Measurements from ENCODE around the gene PTPRT.

PTPRT gene

DNA sequence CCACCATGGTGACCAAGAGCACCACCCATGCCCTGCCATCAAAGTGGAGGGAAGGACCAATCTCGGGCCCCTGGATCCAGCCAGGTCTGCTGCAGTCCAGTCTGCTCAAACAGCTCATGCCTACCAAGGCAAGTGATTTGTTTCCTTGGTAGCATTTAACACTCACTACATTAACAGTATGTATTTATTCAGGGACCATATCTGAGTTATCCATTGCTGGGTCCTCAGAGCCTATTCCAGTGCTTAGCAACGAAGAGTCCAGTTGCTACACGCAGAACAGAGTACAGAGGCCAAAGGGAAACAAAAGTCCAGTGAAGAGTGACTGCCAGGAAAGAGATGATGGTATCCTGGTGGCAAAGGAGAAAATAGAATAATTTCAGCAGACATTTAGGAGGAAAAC, 352.2 kb downstream of the PTPRT start:
- POLR2A ChIA-PET (ENCODE audit: low non-redundant PET), result no interaction called here
- TF ChIP-seq, protein P1, sequence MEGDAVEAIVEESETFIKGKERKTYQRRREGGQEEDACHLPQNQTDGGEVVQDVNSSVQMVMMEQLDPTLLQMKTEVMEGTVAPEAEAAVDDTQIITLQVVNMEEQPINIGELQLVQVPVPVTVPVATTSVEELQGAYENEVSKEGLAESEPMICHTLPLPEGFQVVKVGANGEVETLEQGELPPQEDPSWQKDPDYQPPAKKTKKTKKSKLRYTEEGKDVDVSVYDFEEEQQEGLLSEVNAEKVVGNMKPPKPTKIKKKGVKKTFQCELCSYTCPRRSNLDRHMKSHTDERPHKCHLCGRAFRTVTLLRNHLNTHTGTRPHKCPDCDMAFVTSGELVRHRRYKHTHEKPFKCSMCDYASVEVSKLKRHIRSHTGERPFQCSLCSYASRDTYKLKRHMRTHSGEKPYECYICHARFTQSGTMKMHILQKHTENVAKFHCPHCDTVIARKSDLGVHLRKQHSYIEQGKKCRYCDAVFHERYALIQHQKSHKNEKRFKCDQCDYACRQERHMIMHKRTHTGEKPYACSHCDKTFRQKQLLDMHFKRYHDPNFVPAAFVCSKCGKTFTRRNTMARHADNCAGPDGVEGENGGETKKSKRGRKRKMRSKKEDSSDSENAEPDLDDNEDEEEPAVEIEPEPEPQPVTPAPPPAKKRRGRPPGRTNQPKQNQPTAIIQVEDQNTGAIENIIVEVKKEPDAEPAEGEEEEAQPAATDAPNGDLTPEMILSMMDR (conservative IDR thresholded peaks at IDR 0.05; ENCODE audit: low read depth), result no peak

DNA sequence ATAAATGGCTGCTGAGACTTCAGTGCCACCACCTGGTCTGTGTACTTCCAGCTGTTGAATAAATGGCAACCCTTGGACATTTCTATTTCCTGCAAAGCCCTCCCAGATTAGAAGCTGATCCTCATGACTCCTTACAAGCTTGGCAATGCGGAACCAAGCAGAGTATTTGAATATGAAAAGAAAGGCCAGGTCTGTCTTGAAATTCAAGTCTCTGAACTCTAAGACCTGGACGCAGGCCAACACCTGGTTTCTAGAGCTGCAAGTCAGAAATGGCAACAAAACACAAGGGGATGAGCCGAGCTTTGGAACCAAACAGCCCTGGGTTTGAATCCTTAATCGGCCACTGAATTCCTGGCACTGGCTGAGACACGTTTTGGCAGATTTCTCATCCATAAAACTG, 353.4 kb downstream of the PTPRT start:
- ChIA-PET CTCF (interaction anchor here (0.6 kb wide), 1 partner anchor 1425 kb away, joined by 3 read pairs; no protein-coding TSS in a partner anchor), POLR2A (ENCODE audit: low non-redundant PET) (no interaction called here)
- TF ChIP-seq, protein P1 (conservative IDR thresholded peaks at IDR 0.05; ENCODE audit: low read depth), result no peak
- H3K27ac ChIP-seq, result no peak overlapping the region
- DNase-seq (ENCODE audit: low spot score), result no peak

More for the DNA sequence above, 352.2 kb downstream of the PTPRT start:
- CTCF ChIA-PET, result no interaction called here
- DNase-seq (ENCODE audit: low spot score), result no peak
- no peak overlapping the region for H3K27ac ChIP-seq

DNA sequence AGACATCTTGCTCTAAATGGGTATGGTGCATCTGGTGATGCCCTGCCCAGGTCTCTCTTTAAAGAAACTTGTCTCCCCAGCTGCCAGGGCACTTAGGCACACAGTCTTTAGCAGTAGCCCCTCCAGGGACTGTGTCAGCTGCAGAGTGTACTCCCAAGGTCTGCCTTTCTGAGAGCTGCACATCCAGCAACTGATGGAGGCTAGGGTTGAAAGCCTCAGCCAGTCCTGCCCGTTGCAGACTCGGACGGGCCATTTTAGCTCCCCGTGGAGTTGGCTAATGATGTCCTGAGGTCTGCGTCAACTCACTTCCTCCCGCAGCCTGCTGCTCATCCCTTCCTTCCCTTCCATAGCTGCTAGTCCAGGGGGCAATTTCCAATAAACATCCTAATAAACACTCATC, 381.8 kb downstream of the PTPRT start:
- ChIA-PET POLR2A (ENCODE audit: low non-redundant PET) (no interaction called here), CTCF (interaction anchor here (0.7 kb wide), 1 partner anchor 45 kb away, joined by 3 read pairs; no protein-coding TSS in a partner anchor)
- TF ChIP-seq, protein P1 (conservative IDR thresholded peaks at IDR 0.05; ENCODE audit: low read depth), result no peak
- no peak overlapping the region for H3K27ac ChIP-seq
- DNase-seq (ENCODE audit: low spot score), result no peak

DNA sequence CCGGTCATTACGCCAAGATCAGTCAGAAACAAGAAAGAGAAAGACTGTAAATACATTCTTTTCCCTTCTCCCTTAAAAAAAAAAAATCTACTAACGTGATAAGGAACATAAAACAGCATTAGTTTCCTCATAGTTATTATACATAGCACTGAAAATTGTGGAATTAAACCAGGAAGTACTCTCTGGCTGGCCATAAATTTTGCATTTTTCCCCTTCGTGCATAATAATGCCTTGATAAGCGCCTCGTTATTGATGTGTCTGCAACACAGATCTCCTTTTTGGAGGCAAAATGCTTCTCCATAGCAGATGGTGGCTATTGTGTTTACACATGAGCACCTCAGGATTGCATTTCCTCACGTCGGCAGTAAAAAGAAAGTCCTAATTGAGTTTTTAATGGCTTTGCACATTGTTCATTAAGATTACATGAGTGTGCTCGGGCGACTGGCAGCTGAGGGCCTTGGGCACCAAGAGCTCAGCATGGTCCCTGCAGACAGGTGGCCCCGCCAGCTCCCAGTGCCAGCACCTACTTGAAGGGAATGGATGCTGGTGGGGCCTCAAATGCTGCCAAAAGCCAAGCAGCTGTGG, 394.5 kb downstream of the PTPRT start:
- TF ChIP-seq, protein P1 (conservative IDR thresholded peaks at IDR 0.05; ENCODE audit: low read depth), result no peak
- POLR2A ChIA-PET (ENCODE audit: low non-redundant PET), result no interaction called here
- no peak for DNase-seq (ENCODE audit: low spot score)
- no peak overlapping the region for H3K27ac ChIP-seq
- CTCF ChIA-PET, result interaction anchor here (0.6 kb wide), 2 partner anchors 12 to 413 kb away, joined by 3 read pairs; no protein-coding TSS in a partner anchor

DNA sequence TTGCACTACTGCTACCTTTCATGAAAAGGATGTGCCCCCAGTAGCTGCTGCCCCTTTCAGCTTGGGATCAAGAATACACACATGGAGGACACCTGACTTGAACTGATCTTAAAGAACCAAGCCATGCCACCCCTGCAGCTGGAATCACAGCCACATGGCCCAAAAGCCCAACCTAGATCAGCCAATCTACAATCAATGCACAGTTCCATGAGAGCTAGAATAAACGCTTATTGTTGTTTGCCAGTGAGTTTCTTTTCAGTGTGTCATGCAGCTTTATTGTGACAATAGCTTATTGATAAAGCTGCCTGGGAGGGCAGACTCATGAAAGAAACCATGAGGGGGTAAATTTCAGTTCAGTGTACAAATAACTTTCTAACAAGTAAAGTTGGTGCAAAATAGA, 397.7 kb downstream of the PTPRT start:
- DNase-seq (ENCODE audit: low spot score), result no peak
- ChIA-PET CTCF (no interaction called here), POLR2A (ENCODE audit: low non-redundant PET) (no interaction called here)
- TF ChIP-seq, protein P1 (conservative IDR thresholded peaks at IDR 0.05; ENCODE audit: low read depth), result no peak
- H3K27ac ChIP-seq, result no peak overlapping the region

DNA sequence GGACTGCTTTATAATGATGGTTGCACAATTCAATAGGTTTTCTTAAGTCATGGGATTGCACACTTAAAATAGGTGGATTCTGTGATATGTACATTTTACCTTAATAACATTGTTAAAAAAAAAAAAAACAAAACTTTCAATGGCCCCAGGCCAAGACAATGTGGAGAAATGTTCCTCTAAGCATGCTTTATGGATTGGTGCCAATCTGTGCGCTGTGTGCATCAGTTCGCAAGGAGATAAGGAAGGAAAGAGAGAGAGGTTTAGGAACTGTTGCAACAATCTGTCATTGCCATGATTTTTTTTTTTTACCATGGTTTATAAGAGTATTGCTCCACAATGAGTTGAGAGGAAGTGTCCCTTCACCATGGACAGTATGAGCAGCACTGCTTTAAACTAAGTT, 399.6 kb downstream of the PTPRT start:
- TF ChIP-seq, protein P1 (conservative IDR thresholded peaks at IDR 0.05; ENCODE audit: low read depth), result no peak
- no peak overlapping the region for H3K27ac ChIP-seq
- CTCF ChIA-PET, result no interaction called here
- no peak for DNase-seq (ENCODE audit: low spot score)
- POLR2A ChIA-PET (ENCODE audit: low non-redundant PET), result no interaction called here

All from RWPE1 (cell line).